NT2/D1 (cell line): Measurements from ENCODE around the gene SFXN5.
"Not testable (repeated sequence)": the region's sequence is repeated elsewhere in the genome, so short reads cannot be mapped to it uniquely, and the experiment has no call there.

ENCODE experiments used
- DNase-seq: peaks from one replicate; pipeline ENCODE4 v3.0.0-alpha.2; 2011; ENCODE audit warnings: low read depth, low spot score
- H3K27me3 ChIP-seq: 2 replicates; pipeline ENCODE4 v1.6.0; 2011; ENCODE audit warnings: mild to moderate bottlenecking; ENCODE audit not compliant: insufficient read length, insufficient read depth
- H3K36me3 ChIP-seq: 2 replicates; pipeline ENCODE4 v1.6.1; 2011; ENCODE audit warnings: mild to moderate bottlenecking, low read length, mixed read lengths; ENCODE audit not compliant: insufficient read depth, insufficient read length
- H3K4me1 ChIP-seq: 2 replicates; pipeline ENCODE4 v1.5.1; 2011; ENCODE audit not compliant: insufficient read depth, insufficient read length
- H3K4me3 ChIP-seq: 2 replicates; pipeline ENCODE4 v1.5.1; 2011; ENCODE audit warnings: low read depth; ENCODE audit not compliant: insufficient read length
- H3K9ac ChIP-seq: 2 replicates; pipeline ENCODE4 v1.6.0; 2011; ENCODE audit warnings: low read depth; ENCODE audit not compliant: insufficient read length
- H3K9me3 ChIP-seq: 2 replicates; pipeline ENCODE4 v1.5.1; 2011; ENCODE audit warnings: mild to moderate bottlenecking, low read length; ENCODE audit not compliant: insufficient read depth
- SUZ12 ChIP-seq: IDR thresholded peaks from 2 replicates; pipeline ENCODE4 v1.6.1; 2011; ENCODE audit not compliant: insufficient read length, insufficient read depth; ENCODE audit errors: extremely low read depth
- YY1 ChIP-seq: IDR thresholded peaks from 2 replicates; pipeline ENCODE4 v1.6.1; 2011; ENCODE audit not compliant: insufficient read length, insufficient read depth
- ZNF274 ChIP-seq: IDR thresholded peaks from 2 replicates; pipeline ENCODE4 v1.6.1; 2011; ENCODE audit warnings: mild to moderate bottlenecking, low read depth, low read length

SFXN5 gene

GRCh38 chr2:73072416-73072815 is 904 bp upstream of the SFXN5 start:
- H3K36me3 ChIP-seq: peaks cover 46% of the 10 kb centered on the region
- no peak for DNase-seq
- H3K9me3 ChIP-seq: no peaks in the 10 kb centered on the region
- H3K4me3 ChIP-seq: no peak overlapping the region
- peaks cover 3% of the 10 kb centered on the region for H3K4me1 ChIP-seq
- peaks cover 2% of the 10 kb centered on the region for H3K27me3 ChIP-seq
- no peak overlapping the region for H3K9ac ChIP-seq
- TF ChIP-seq ZNF274 (no peak), SUZ12 (no peak)

GRCh38 chr2:73072129-73072395 is 550 bp upstream of the SFXN5 start:
- peak overlapping the region; percentile 93 for H3K4me3 ChIP-seq
- DNase-seq: no peak
- no peak for TF ChIP-seq YY1
- TF ChIP-seq SUZ12: no peak
- TF ChIP-seq ZNF274: no peak
- H3K36me3 ChIP-seq: peaks cover 43% of the 10 kb centered on the region
- peak overlapping the region; percentile 78 for H3K9ac ChIP-seq
- H3K4me1 ChIP-seq: peaks cover 3% of the 10 kb centered on the region
- no peaks in the 10 kb centered on the region for H3K9me3 ChIP-seq
- H3K27me3 ChIP-seq: peaks cover 2% of the 10 kb centered on the region

DNA sequence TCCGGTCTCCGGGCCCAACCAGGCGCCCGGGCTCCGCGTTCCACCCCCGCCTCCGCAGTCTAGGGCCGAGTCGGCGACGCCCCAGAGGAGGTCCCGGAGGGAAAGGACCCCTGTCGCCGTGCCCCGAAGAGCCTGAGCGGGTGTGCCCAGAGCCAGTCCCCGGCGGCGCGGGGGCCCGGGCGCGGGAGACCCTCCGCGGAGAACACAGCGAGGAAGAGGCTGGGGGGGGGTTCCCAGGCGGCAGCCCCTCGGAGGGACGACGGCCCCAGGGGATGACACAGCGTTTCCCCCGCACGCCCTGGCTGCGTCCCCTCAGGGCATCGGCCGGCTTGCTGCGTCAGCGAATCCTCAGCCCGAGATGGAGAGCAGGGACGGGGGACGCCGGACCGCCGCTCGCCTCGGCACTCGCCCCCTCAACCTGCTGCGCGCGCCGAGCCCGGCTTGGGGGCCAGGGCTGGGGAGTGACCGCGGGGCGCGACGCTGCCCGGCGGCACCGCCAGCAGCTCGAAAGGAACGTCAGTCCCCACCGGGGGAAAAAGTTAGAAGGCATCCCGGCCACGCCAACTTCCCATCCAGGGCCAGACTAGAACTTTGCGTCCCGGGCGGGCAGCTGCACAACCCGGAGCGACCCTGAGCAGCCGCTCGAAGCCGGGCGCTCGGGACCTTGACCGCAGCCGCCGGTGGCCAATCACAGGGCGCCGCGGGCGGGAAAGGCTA is 711 bp downstream of the SFXN5 start:
- H3K4me1 ChIP-seq: peaks cover 3% of the 10 kb centered on the region
- no peaks in the 10 kb centered on the region for H3K9me3 ChIP-seq
- H3K9ac ChIP-seq: peak overlapping the region; percentile 92
- TF ChIP-seq YY1 (no peak), ZNF274 (no peak), SUZ12 (no peak)
- peaks cover 40% of the 10 kb centered on the region for H3K36me3 ChIP-seq
- DNase-seq: no peak
- H3K27me3 ChIP-seq: peaks cover 2% of the 10 kb centered on the region
- H3K4me3 ChIP-seq: peak overlapping the region; percentile 93

DNA sequence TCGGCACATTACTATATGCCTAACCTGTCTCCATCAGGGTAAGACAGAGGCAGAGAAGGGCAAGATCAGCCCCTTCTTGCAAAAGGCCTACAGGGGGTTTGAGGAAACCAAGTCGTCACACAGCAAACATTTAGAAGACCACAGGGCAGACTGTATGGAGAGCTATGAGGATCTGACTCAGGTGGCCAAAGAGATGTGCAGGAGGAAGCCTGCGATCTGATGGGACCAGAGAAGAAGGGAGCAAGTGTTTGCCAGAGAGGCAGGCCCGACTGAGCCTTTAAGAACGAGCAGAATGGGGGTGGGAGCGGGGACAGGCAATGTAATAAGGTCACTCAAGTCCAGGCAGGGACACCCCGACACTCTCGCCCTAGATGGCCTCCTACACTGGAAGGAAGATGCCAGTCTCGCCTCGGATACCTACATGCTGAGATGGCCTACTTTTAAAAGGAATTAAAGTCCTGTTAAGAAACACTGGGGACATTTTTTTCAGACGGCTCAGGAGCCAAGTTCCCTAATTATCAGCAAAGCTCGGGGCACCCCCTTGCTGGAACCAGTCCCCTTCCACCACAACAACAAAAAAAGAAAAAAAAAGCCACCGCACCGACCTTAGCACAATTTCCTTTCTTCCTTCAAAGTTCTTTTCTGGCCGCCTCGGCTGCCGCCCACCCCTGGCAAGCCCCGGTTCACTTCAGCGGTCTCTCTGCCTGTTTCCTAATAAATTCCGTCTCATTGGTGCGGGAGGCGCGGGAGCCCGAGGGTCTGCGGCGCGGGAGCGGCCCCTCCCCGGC is 1.5 kb downstream of the SFXN5 start:
- Histone ChIP-seq H3K9me3 (no peaks in the 10 kb centered on the region), H3K27me3 (peaks cover 2% of the 10 kb centered on the region), H3K9ac (peak overlapping the region; percentile 92), H3K4me3 (peak overlapping the region; percentile 93), H3K36me3 (peaks cover 33% of the 10 kb centered on the region), H3K4me1 (peaks cover 3% of the 10 kb centered on the region)
- TF ChIP-seq SUZ12 (no peak), ZNF274 (no peak), YY1 (no peak)
- no peak for DNase-seq

DNA sequence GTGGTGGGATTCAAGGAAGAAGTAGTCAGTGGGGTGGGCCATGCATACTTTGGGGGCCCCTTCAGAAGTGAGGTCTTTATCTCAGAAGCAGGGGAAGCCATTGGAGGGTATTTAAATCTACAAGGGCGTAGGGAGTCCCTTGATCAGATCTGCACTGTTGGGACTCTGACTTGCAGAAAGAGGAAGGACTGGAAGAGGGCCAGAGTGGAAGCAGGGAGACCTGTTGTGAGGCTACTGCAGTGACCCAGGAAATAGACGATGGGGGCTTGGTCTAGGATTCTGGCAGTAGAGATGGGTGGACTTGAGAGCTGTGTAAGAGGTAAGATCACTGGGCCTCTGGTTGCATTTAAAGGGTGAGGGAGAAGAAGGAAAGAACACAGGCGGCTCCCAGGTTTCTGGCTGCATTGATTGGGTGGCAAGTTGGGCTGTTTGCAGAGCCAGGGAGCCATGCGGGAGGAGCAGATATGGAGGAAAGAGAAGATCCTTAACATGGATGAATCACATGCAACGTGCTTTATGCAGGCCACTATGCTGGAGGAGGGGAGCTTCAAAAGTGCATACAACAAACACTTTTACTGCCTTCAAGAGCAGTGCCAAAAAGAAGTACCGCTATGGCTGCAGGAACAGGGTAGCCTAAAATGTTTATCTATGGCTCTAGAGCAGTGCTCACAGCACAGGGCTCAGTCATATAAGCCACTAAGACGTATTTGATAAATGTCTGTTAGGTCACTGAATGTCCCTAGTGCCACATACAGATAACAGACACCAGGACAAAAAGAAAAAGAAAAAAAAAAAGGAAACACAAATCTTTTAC is 2.3 kb downstream of the SFXN5 start:
- no peak for TF ChIP-seq YY1
- no peak for TF ChIP-seq ZNF274
- no peak for TF ChIP-seq SUZ12
- no peak for DNase-seq
- Histone ChIP-seq H3K9ac (peak overlapping the region; percentile 92), H3K36me3 (peaks cover 29% of the 10 kb centered on the region), H3K4me3 (peak overlapping the region; percentile 93), H3K27me3 (peaks cover 2% of the 10 kb centered on the region), H3K4me1 (peaks cover 6% of the 10 kb centered on the region), H3K9me3 (no peaks in the 10 kb centered on the region)

DNA sequence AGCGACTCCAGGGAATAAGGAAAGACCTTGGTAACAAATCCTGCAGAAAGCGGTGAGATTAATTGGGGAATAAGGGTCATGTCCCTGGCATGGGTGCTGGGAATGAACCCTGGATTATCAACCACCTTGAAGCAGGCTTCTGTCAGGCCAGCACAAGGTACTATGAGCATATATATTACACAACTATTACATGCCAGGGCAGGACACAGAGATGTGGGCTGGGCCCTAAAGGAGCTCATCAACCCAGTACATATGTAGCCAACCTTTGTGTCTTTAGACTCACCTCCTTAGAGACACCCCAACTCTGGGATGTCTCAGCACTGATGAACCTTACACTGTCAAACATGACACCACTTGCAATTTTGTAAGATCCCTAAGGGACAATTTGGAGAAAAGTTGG is 3.4 kb downstream of the SFXN5 start:
- H3K4me3 ChIP-seq: no peak overlapping the region

DNA sequence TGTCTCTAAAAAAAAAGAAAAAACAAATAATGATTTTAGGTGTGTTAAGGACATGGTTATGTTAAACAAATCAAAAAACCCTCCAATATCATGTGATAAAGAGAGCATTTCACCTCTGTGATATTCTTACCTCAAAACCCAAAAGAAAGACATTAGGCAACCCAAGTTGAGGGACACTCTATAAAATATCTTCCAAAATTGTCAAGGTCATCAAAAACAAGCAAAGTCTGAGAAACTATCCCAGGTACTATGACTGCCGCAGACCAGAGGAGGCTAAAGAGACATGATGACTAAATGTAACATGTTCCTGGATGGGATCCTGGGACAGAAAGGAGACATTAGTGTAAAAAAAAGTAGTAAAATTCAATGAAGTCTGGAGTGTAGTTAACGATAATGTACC is 4.5 kb downstream of the SFXN5 start:
- Histone ChIP-seq H3K4me3 (no peak overlapping the region), H3K4me1 (peaks cover 9% of the 10 kb centered on the region), H3K9ac (no peak overlapping the region), H3K36me3 (peaks cover 30% of the 10 kb centered on the region), H3K9me3 (no peaks in the 10 kb centered on the region), H3K27me3 (no peaks in the 10 kb centered on the region)
- TF ChIP-seq YY1 (no peak), ZNF274 (no peak), SUZ12 (no peak)
- no peak for DNase-seq

More for the DNA sequence above, 3.4 kb downstream of the SFXN5 start:
- Histone ChIP-seq H3K4me1 (peaks cover 7% of the 10 kb centered on the region), H3K9ac (no peak overlapping the region), H3K27me3 (peaks cover 2% of the 10 kb centered on the region), H3K9me3 (no peaks in the 10 kb centered on the region), H3K36me3 (peaks cover 24% of the 10 kb centered on the region)
- no peak for TF ChIP-seq SUZ12
- TF ChIP-seq YY1: no peak
- no peak for TF ChIP-seq ZNF274
- DNase-seq: no peak

GRCh38 chr2:73065070-73065469 is 6.4 kb downstream of the SFXN5 start:
- H3K9ac ChIP-seq, H3K9me3 ChIP-seq, H3K27me3 ChIP-seq, H3K4me1 ChIP-seq, H3K4me3 ChIP-seq, DNase-seq: not testable (repeated sequence)
- H3K36me3 ChIP-seq: peaks cover 31% of the 10 kb centered on the region
